Measurements from ENCODE around the gene CACNA1C. TPM values are rescaled to one million over a fixed set of nuclear protein-coding genes. Genes with fewer than 3 reads are reported as not detected.

CACNA1C gene
- total RNA-seq: 33.0 TPM

GRCh38 chr12:2052826-2053678 is at the start of gene CACNA1C:
TSS of gene CACNA1C (plus strand) at chr12:2052987. CDS start at chr12:2053563, 576 bp downstream.

GRCh38 chr12:2004113-2004929 is 48.5 kb upstream of the CACNA1C start, which contains the start of gene DCP1B:
TSS of gene DCP1B (minus strand) at chr12:2004457. CDS start at chr12:2004431, 26 bp downstream.

Other genes with a start within 250 kb of the CACNA1C start
- gene LRTM2, start 232.4 kb upstream of the CACNA1C start, total RNA-seq: 11.3 TPM
- gene CACNA2D4, start 134.3 kb upstream of the CACNA1C start, total RNA-seq: 0.92 TPM
- gene DCP1B, start 48.5 kb upstream of the CACNA1C start, total RNA-seq: 9.7 TPM

Data from diencephalon (tissue), 1 donor.